GM19463 (cell line): ENCODE measurements around the gene XPO1.
A peak's percentile ranks its signal among the peaks of the same experiment; 100 is the strongest.
"Not testable (repeated sequence)": the region's sequence is repeated elsewhere in the genome, so short reads cannot be mapped to it uniquely, and the experiment has no call there.

Source experiments
- ATAC-seq: cut with Tn5 transposase; IDR thresholded peaks from one replicate; pipeline ENCODE4 v1.9.1; 2021; ENCODE audit warnings: mild to moderate bottlenecking, moderate library complexity; ENCODE audit not compliant: unreplicated experiment

The XPO1 gene

GRCh38 chr2:61470122-61470951, 67.8 kb downstream of the XPO1 start:
- ATAC-seq = peak; percentile 33

- ATAC-seq = no peak
Observed at GRCh38 chr2:61469424-61470121, 68.6 kb downstream of the XPO1 start.

DNA sequence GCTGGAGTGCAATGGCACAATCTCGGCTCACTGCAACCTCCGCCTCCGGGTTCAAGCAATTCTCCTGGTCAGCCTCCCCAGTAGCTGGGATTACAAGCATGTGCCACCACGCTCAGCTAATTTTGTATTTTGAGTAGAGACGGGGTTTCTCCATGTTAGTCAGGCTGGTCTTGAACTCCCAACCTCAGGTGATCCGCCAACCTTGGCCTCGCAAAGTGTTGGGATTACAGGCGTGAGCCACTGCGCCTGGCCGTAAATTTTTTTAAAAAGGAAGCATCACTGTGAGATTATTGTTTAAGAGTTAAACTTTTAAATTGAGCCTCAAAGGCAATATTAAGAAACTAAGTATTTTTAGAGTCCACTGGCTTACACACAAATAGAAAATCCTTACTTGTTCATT, 69.9 kb downstream of the XPO1 start:
- not testable (repeated sequence) for ATAC-seq

GRCh38 chr2:61465045-61465444, 73.1 kb downstream of the XPO1 start:
- no peak for ATAC-seq

GRCh38 chr2:61463769-61464475, 74.2 kb downstream of the XPO1 start:
- peak; percentile 21 for ATAC-seq

DNA sequence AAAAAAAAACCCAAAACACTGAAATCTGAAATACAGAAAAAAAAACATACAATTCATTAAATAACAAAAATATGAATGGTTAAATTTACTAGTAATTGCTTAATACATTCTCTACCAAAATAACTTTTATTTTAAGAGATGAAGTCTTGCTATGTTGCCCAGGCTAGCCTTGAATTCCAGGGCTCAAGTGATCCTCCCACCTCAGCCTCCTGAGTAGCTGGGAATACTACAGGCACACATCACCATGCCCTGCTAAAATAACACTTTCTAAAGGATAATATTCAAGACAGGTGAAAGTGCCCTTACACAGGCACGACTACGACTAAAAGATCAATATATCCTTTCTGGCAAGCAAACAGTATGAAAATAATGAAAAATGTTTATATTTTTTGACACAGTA, 76.8 kb downstream of the XPO1 start:
- ATAC-seq = no peak

- ATAC-seq = no peak
Observed at GRCh38 chr2:61460163-61460562, 78.0 kb downstream of the XPO1 start.

DNA sequence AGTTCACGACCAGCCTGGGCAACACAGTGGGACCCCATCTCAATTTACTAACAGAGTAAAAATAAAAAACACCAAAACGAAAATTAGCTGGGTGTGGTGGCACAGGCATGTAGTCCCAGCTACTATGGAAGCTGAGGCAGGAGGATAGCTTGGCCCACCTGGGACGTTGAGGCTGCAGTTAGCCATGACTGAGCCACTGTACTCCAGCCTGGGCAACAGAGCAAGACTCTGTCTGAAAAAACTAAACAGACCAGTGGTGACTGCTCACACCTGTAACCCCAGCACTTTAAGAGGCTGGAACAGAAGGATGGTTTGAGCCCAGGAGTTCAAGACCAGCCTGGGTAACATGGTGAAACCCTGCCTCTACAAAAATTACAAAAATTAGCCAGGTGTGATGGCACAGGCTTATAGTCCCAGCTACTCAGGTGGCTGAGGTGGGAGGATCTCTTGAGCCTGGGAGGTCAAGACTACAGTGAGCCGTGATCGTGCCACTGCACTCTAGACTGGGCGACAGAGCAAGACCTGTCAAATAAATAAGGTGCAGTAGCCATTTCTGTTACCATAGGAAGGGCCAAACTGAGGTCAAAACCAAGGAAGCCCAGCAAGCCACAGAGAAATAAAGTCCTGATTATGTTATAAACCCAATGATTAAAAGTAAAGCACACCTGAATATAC, 81.3 kb downstream of the XPO1 start:
- ATAC-seq = no peak

DNA sequence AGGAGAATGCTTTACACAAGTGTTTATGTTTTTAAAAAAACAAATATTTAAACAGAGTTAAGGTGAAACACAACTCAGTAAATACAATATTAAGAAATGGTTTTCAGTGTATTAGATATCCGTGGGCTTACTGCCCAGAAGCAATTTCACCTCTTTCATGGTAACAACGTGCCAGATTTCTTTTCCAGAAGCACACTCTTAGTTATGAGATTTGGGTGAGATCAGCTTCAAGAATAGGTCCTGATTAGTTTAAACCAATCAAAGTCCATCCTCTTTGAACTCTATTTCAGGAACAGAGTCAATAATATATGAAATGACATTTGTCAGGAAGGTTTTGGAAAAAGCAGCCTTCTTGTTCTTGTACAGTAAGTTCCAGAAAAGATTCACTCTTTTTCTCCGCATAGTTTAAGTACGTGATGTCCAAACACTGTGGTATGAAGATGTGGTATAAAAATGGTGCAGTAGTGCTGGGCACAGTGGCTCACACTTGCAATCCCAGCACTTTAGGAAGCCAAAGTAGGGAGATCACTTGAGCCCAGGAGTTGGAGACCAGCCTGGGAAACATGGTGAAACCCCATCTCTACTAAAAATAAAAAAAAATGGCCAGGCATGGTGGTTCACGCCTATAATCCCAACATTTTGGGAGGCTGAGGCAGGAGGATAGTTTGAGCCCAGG, 81.9 kb downstream of the XPO1 start:
- ATAC-seq = no peak

- ATAC-seq = not testable (repeated sequence)
Observed at GRCh38 chr2:61454972-61455371, 83.2 kb downstream of the XPO1 start.

DNA sequence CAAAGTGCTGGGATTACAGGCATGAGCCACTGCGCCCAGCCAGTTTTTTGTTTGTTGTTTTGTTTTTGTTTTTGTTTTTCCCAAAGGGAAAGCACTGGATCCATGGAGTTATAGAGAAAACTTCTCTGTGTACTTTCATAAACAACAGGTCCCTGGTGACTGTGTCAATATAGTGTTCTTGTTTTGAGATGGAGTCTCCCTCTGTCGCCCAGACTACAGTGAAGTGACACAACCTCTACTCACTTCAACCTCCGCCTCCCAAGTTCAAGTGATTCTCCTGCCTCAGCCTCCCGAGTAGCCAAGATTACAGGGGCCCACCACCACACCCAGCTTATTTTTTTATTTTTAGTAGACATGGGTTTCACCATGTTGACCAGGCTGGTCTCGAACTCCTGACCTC, 83.8 kb downstream of the XPO1 start:
- ATAC-seq = no peak

- no peak for ATAC-seq
Observed at GRCh38 chr2:61452392-61452791, 85.8 kb downstream of the XPO1 start.

DNA sequence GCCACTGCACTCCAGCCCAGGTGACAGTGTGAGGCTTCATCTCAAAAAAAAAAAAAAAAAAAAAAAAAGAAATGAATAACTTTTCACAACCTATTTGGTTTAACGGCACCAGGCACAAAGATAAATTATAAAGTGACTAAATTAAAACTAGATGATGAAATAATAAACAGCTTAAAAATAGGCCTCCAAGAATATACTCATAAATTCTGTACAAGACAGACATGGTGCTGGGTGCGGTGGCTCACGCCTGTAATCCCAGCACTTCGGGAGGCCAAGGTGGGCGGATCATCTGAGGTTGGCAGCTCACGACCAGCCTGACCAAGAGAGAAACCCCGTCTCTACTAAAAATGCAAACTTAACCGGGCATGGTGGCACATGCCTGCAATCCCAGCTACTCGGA, 87.0 kb downstream of the XPO1 start:
- ATAC-seq = no peak

DNA sequence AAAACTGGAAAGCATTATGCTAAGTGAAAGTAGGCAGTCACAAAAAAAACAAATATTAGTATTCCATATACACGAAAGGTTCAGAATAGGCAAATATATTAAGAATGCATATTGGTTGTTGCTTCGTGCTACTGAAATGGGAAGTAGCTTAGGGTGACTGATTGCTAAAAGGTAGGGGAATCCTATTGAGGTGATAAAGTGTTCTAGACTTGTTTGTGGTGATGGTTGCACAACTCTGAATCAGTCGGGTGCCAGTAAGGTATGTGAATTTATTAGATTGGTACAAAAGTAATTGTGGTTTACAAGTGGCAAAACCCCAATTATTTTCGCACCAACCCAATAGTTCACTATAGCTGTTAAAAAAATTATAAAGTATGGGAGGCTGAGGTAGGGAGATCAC, 88.0 kb downstream of the XPO1 start:
- ATAC-seq = peak; percentile 50

GRCh38 chr2:61448229-61448628, 89.9 kb downstream of the XPO1 start:
- no peak for ATAC-seq

DNA sequence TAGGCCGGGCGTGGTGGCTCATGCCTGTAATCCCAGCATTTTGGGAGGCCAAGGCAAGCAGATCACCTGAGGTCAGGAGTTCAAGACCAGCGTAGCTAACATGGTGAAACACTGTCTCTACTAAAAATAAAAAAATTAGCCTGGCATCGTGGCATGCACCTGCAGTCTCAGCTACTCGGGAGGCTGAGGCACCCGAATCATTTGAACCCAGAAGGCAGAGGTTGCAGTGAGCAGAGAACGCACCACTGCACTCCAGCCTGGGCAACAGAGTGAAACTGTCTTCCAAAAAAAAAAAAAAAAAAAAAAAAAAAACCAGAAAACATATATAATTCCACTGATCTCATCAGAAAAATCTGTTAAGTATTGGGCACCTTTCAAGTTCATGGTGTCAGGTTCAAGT, 91.2 kb downstream of the XPO1 start:
- not testable (repeated sequence) for ATAC-seq

DNA sequence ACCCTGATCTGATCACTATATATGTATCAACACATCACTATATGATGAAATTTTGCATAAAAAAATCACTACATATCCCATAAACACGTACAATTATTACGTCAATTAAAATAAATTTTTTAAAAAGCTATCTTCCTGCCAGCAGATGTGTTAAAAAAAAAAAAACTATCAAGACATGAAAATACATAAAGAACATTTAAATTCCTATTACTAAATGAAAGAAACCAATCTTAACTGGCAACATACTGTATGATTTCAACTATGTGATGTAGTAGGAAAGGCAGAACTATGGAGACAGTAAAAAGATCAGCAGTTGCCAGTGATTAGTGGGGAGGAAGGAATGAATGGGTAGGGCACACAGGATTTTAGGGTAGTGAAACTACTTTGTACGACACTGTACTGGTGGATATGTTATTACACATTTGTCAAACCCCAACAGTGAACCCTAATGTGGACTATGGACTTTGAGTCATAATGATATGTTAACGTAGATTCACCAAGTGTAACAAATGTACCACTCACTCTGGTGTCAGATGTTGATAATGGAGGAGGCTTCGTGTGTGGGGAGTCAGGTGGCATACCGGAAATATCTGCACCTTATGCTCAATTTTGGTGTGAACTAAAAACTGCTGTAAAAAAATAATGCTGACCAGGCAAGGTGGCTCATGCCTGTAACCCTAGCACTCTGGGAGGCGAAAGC, 94.7 kb downstream of the XPO1 start:
- peak; percentile 94 for ATAC-seq

DNA sequence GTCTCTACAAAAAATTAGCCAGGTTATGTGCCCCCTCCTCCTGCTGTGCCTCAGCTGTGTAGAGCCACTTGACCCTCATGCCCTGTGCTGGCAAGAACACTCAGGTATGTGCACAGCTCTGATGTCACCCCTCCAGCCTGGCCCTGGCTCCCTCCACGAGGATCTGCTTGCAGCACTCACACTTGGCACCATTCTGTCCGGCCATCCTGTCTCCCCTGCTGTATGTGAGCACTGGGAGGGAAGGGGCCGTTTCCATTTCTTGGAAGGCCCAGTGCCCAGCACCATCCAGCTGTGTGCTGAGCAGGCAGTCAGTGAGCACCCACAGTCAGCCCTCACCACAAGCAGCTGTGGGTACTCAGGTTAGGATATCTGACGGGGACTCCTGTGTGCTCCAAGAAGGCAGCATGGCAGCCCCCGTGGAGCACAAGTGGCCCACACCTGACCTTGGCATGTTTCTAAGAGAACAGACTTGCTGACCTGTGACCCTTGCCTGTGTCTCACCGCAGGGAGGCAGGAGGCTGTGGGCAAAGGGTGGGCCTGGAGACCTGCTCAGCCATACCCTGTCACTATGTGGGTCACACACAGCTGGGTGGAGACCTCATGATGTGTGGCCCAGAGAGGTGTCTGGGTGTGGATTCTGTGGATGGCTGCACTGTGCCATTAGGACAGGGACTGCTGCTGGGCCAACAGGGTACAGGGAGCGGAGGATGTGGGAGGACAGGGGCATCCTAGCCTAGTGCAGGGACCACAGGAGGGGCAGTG, 98.7 kb downstream of the XPO1 start:
- ATAC-seq = no peak

GRCh38 chr2:61438670-61439069, 99.5 kb downstream of the XPO1 start:
- no peak for ATAC-seq
